H1 (cell line): Measurements from ENCODE around the gene HINT3. TPM values are rescaled to one million over a fixed set of nuclear protein-coding genes. Genes with fewer than 3 reads are reported as not detected.
A peak's percentile ranks its signal among the peaks of the same experiment; 100 is the strongest.

ENCODE experiments used
- CTCF ChIA-PET: fragments of 300-600 bp; sonication (Branson Sonifier 250); formaldehyde crosslinking; loops from one replicate; lab custom pipeline; 2021; ENCODE audit not compliant: partially characterized antibody; lab: Charles Lee
- POLR2A ChIA-PET: fragments of 300-600 bp; sonication (Branson Sonifier 250); formaldehyde crosslinking; loops from one replicate; lab custom pipeline; 2021; ENCODE audit warnings: inconsistent platforms; ENCODE audit not compliant: partially characterized antibody; lab: Charles Lee
- DNase-seq, 2 experiments: peaks; one replicate each; pipeline versions ENCODE4 v3.0.0 to v3.0.0-alpha.2; 2010 to 2022; ENCODE audit warnings: low spot score in 2 of 2, low read depth in 1 of 2, mixed read lengths in 1 of 2
- FAIRE-seq: peaks from 2 replicates; lab custom pipeline; 2011; peaks lifted over from hg19 to GRCh38; lab: Jason Lieb, UNC
- H2AFZ ChIP-seq: 2 replicates; pipeline ENCODE4 v1.8.1; 2012; ENCODE audit warnings: low read length, inconsistent platforms
- H2AK5ac ChIP-seq: 2 replicates; pipeline ENCODE4 v1.6.1; 2013; ENCODE audit warnings: low read depth, low read length
- H2BK120ac ChIP-seq: replicated peaks from 2 replicates; pipeline ENCODE3; 2013; ENCODE audit warnings: low read depth, low read length, inconsistent platforms
- H2BK12ac ChIP-seq: 2 replicates; pipeline ENCODE4 v1.6.1; 2013; ENCODE audit warnings: low read depth, low read length
- H2BK15ac ChIP-seq: 2 replicates; pipeline ENCODE4 v1.6.1; 2013; ENCODE audit warnings: low read length
- H2BK20ac ChIP-seq: 2 replicates; pipeline ENCODE4 v1.6.1; 2013; ENCODE audit warnings: low read length
- H2BK5ac ChIP-seq: 2 replicates; pipeline ENCODE4 v1.6.1; 2013; ENCODE audit warnings: low read depth, low read length
- H3K14ac ChIP-seq: 2 replicates; pipeline ENCODE4 v1.6.1; 2013; ENCODE audit warnings: inconsistent platforms; ENCODE audit not compliant: insufficient read length
- H3K18ac ChIP-seq: 2 replicates; pipeline ENCODE4 v1.6.1; 2013; ENCODE audit warnings: low read length; ENCODE audit errors: extremely low read depth
- H3K23ac ChIP-seq: 2 replicates; pipeline ENCODE4 v1.6.1; 2013; ENCODE audit warnings: inconsistent platforms; ENCODE audit not compliant: insufficient read length
- H3K23me2 ChIP-seq: 2 replicates; pipeline ENCODE4 v1.6.1; 2013; ENCODE audit warnings: low read depth, low read length
- H3K27ac ChIP-seq: 2 replicates; pipeline ENCODE4 v1.6.1; 2011; ENCODE audit warnings: low read depth, low read length, inconsistent platforms
- H3K27me3 ChIP-seq, 4 experiments: replicated peaks in 1 of 4; 1 replicate in 1 of 4; 2 replicates in 3 of 4; pipeline versions ENCODE4 v1.6.1 to v1.8.1; 2011 to 2013; ENCODE audit warnings: low read length in 3 of 4, mild to moderate bottlenecking in 3 of 4, inconsistent platforms in 2 of 4, mixed read lengths in 2 of 4, moderate library complexity in 1 of 4; ENCODE audit not compliant: control insufficient read depth in 3 of 4, insufficient read depth in 3 of 4; ENCODE audit errors: extremely low read depth in 1 of 4
- H3K36me3 ChIP-seq, 4 experiments: 2 replicates each; pipeline versions ENCODE4 v1.6.1 to v1.8.1; 2011 to 2013; ENCODE audit warnings: mild to moderate bottlenecking in 4 of 4, low read length in 3 of 4, moderate library complexity in 2 of 4, control low read depth in 1 of 4, inconsistent platforms in 1 of 4; ENCODE audit not compliant: insufficient read depth in 4 of 4, control insufficient read depth in 2 of 4
- H3K4ac ChIP-seq: replicated peaks from 2 replicates; pipeline ENCODE3; 2013; ENCODE audit warnings: low read length, low read depth, mixed read lengths, inconsistent platforms; ENCODE audit not compliant: insufficient read length
- H3K4me1 ChIP-seq, 4 experiments: replicated peaks in 1 of 4; 1 replicate in 1 of 4; 2 replicates in 3 of 4; pipeline versions ENCODE4 v1.6.1 to v1.8.1; 2011 to 2013; ENCODE audit warnings: low read length in 3 of 4, inconsistent platforms in 2 of 4, mixed read lengths in 1 of 4; ENCODE audit not compliant: insufficient read depth in 4 of 4, control insufficient read depth in 3 of 4
- H3K4me2 ChIP-seq, 2 experiments: 2 replicates each; pipeline versions ENCODE4 v1.6.1 to v1.8.1; 2011 to 2013; ENCODE audit warnings: low read depth in 2 of 2, low read length in 2 of 2, control low read depth in 1 of 2, inconsistent platforms in 1 of 2, mild to moderate bottlenecking in 1 of 2; ENCODE audit not compliant: insufficient read depth in 1 of 2
- H3K4me3 ChIP-seq, 4 experiments: fragments of 200-600, 300-600 bp in 1 of 4; sonication (generic), shearing (Covaris generic), sonication (Bioruptor Twin) in 1 of 4; 2 replicates each; pipeline versions ENCODE4 v1.5.1 to v1.8.1; 2011 to 2016; ENCODE audit warnings: low read length in 4 of 4, low read depth in 3 of 4, control low read depth in 2 of 4, inconsistent platforms in 2 of 4, mild to moderate bottlenecking in 2 of 4, mixed read lengths in 1 of 4, moderate library complexity in 1 of 4; ENCODE audit not compliant: insufficient read depth in 2 of 4; ENCODE audit errors: extremely low read depth in 1 of 4
- H3K56ac ChIP-seq: replicated peaks from 2 replicates; pipeline ENCODE3; 2013; ENCODE audit warnings: low read depth, mild to moderate bottlenecking, mixed read lengths, low read length, inconsistent platforms; ENCODE audit not compliant: insufficient read length
- H3K79me1 ChIP-seq: 2 replicates; pipeline ENCODE4 v1.6.1; 2013; ENCODE audit warnings: low read depth, low read length, control low read depth
- H3K79me2 ChIP-seq, 2 experiments: 2 replicates each; pipeline versions ENCODE4 v1.6.1 to v1.8.1; 2012 to 2013; ENCODE audit warnings: low read length in 2 of 2, mild to moderate bottlenecking in 2 of 2, inconsistent platforms in 1 of 2; ENCODE audit not compliant: insufficient read depth in 2 of 2, control insufficient read depth in 1 of 2
- H3K9ac ChIP-seq, 4 experiments: replicated peaks in 1 of 4; 1 replicate in 1 of 4; 2 replicates in 3 of 4; pipeline versions ENCODE4 v1.6.1 to v1.8.1; 2011 to 2013; ENCODE audit warnings: low read depth in 3 of 4, low read length in 3 of 4, control low read depth in 2 of 4, mild to moderate bottlenecking in 2 of 4, moderate library complexity in 2 of 4, inconsistent platforms in 1 of 4; ENCODE audit errors: extremely low read depth in 1 of 4
- H3K9me3 ChIP-seq, 2 experiments: 2 replicates each; pipeline versions ENCODE4 v1.6.1 to v1.8.1; 2012 to 2013; ENCODE audit warnings: mild to moderate bottlenecking in 2 of 2, moderate library complexity in 2 of 2, control low read depth in 1 of 2, inconsistent platforms in 1 of 2, low read depth in 1 of 2, low read length in 1 of 2, mixed read lengths in 1 of 2; ENCODE audit not compliant: insufficient read depth in 2 of 2
- H4K20me1 ChIP-seq, 2 experiments: replicated peaks in 1 of 2; 2 replicates each; pipeline versions ENCODE3 to v1.8.1; 2011 to 2013; ENCODE audit warnings: inconsistent platforms in 2 of 2, low read length in 2 of 2, mild to moderate bottlenecking in 1 of 2; ENCODE audit not compliant: insufficient read depth in 2 of 2, control insufficient read depth in 1 of 2
- H4K5ac ChIP-seq: 2 replicates; pipeline ENCODE4 v1.6.1; 2013; ENCODE audit warnings: low read length, low read depth, mixed read lengths, inconsistent platforms; ENCODE audit not compliant: insufficient read length
- H4K8ac ChIP-seq: 2 replicates; pipeline ENCODE4 v1.8.0; 2013; ENCODE audit warnings: mild to moderate bottlenecking, moderate library complexity, low read length, inconsistent platforms; ENCODE audit not compliant: insufficient read depth; ENCODE audit errors: extremely low read depth
- H4K91ac ChIP-seq: replicated peaks from 2 replicates; pipeline ENCODE3; 2013; ENCODE audit warnings: low read length, mixed read lengths, inconsistent platforms; ENCODE audit not compliant: insufficient read length
- CEBPB ChIP-seq: IDR thresholded peaks from 2 replicates; pipeline ENCODE4 v1.6.1; 2012; ENCODE audit warnings: low read depth, low read length
- CTCF ChIP-seq, 3 experiments: IDR thresholded peaks; 1 replicate in 2 of 3; 2 replicates in 1 of 3; pipeline versions ENCODE4 v1.5.1 to v1.6.1; 2011; ENCODE audit warnings: low read length in 3 of 3, mild to moderate bottlenecking in 3 of 3, inconsistent platforms in 2 of 3, low read depth in 1 of 3, moderate library complexity in 1 of 3; ENCODE audit not compliant: insufficient read depth in 1 of 3; ENCODE audit errors: control extremely low read depth in 1 of 3
- RAD21 ChIP-seq, 2 experiments: IDR thresholded peaks in 1 of 2; conservative IDR thresholded peaks in 1 of 2; 2 replicates each; pipeline ENCODE4 v1.6.1; 2011; ENCODE audit warnings: low read depth in 2 of 2, low read length in 2 of 2, improper control_type of control experiment in 1 of 2, inconsistent platforms in 1 of 2, mild to moderate bottlenecking in 1 of 2, moderate library complexity in 1 of 2
- SAP30 ChIP-seq: fragments of 300-600 bp; sonication (generic); IDR thresholded peaks from 2 replicates; pipeline ENCODE4 v1.7.1; 2012; ENCODE audit warnings: low read length, moderate library complexity, mild to moderate bottlenecking, inconsistent platforms; ENCODE audit not compliant: insufficient read depth, insufficient replicate concordance
- SIRT6 ChIP-seq: IDR thresholded peaks from one replicate; pipeline ENCODE4 v1.7.1; 2012; ENCODE audit warnings: low read length, inconsistent platforms
- WGBS, 2 experiments: shearing (Covaris generic) in 1 of 2; methylation state at CpG; one replicate each; pipeline versions ENCODE4 v1.1.6 to v1.1.7; 2013 to 2015; ENCODE audit warnings: low lambda C conversion rate in 2 of 2, mixed read lengths in 2 of 2, inconsistent platforms in 1 of 2, low coverage in 1 of 2, missing lambda C conversion rate in 1 of 2; ENCODE audit not compliant: insufficient replicate concordance in 2 of 2, insufficient coverage in 1 of 2, insufficient read length in 1 of 2; ENCODE audit errors: extremely low coverage in 1 of 2, missing lambda C conversion rate in 1 of 2; 5-methylcytosine and 5-hydroxymethylcytosine counted together
- polyA plus RNA-seq, 7 experiments: library from polyadenylated mRNA; depleted of rRNA in 3 of 7; stranded (reverse) in 5 of 7; unstranded in 2 of 7; fragments of >200 nt in 5 of 7; fragments of 200-250 nt in 2 of 7; gene quantifications; 1 replicate in 5 of 7; 2 replicates in 1 of 7; 4 replicates in 1 of 7; pipeline versions ENCODE4 v1.2.1 to v1.2.3, GENCODE V29; 2011 to 2013; ENCODE audit warnings: missing spikeins in 2 of 7, mixed read lengths in 2 of 7
- total RNA-seq: library from RNA; stranded (reverse); fragmentation: NEBNext Ultra II Directional; extraction: Animal tissue kit (Norgen Biotek cat#: 25700); gene quantifications from 2 replicates; pipeline ENCODE4 v1.2.1, GENCODE V29; 2021

HINT3 gene
- total and polyA plus RNA-seq, 2 of the 8 experiments (the other 6 are each of a cell fraction or from before 2014, with no cell fraction given): 1.2 to 7.8 TPM

GRCh38 chr6:125995972-125996580, 39.5 kb downstream of the HINT3 start:
- Histone ChIP-seq H2BK12ac (no peak overlapping the region), H3K56ac (no peak overlapping the region), H3K27ac (no peak overlapping the region), H3K4me3 (no peak overlapping the region), H4K8ac (no peak overlapping the region), H2BK5ac (no peak overlapping the region), H2BK120ac (no peak overlapping the region), H4K20me1 (peaks cover 0 to 2% of the 10 kb centered on the region in 2 experiments), H3K18ac (no peak overlapping the region), H3K4me2 (no peak overlapping the region), H3K23ac (no peak overlapping the region), H3K4me1 (no peaks in the 10 kb centered on the region), H2AFZ (no peak overlapping the region), H2AK5ac (no peak overlapping the region), H3K14ac (no peak overlapping the region), H3K4ac (no peak overlapping the region), H3K9me3 (no peaks in the 10 kb centered on the region), H4K5ac (no peak overlapping the region), H3K36me3 (peaks cover 0 to 43% (median 11%) of the 10 kb centered on the region in 4 experiments; a peak in 6 of 8 replicates), H3K9ac (no peak overlapping the region), H3K79me1 (no peaks in the 10 kb centered on the region; the same call in 1 of the 2 replicates), H4K91ac (no peak overlapping the region), H2BK15ac (no peak overlapping the region), H2BK20ac (no peak overlapping the region), H3K23me2 (no peaks in the 10 kb centered on the region), H3K79me2 (peaks cover 3 to 46% of the 10 kb centered on the region in 2 experiments; a peak in 3 of 4 replicates), H3K27me3 (no peaks in the 10 kb centered on the region)
- DNase-seq (peak in 1 of 2 experiments; percentile 77), FAIRE-seq (peak; percentile 55)
- ChIA-PET POLR2A (interaction anchor here (0.7 to 2.0 kb wide), 2 partner anchors 10 to 18 kb away, joined by 3 to 19 read pairs; partner anchors contain the start of gene TRMT11), CTCF (interaction anchor here (0.6 to 6.6 kb wide), 24 partner anchors 9 to 1615 kb away, joined by 3 to 39 read pairs (median 4); partner anchors contain the start of genes CENPW, HINT3, NCOA7 and TRMT11)
- 39% methylated on average over 8 of the region's 8 CpGs; no CpG with 5 or more reads in 1 of the 2 experiments for WGBS, 2 experiments
- TF ChIP-seq SAP30 (no peak), CEBPB (0 out of 2 replicates have a peak, but pooled peaks have one; percentile 30), CTCF (IDR thresholded peaks at IDR 0.05; ENCODE audit: control extremely low read depth in 1 of 3, insufficient read depth in 1 of 3, low read depth in 1 of 3, low read length in 3 of 3) (peak; percentile 69 to 86 (median 75)), SIRT6 (no peak), RAD21 (IDR thresholded peaks at IDR 0.05 in 1 of 2, conservative IDR thresholded peaks at IDR 0.05 in 1 of 2; ENCODE audit: low read depth in 2 of 2, low read length in 2 of 2) (peak; percentile 80 to 86)
